ENCODE data around the gene GOLGA8T.
"Not testable (repeated sequence)": the region's sequence is repeated elsewhere in the genome, so short reads cannot be mapped to it uniquely, and the experiment has no call there.

GOLGA8T gene, protein sequence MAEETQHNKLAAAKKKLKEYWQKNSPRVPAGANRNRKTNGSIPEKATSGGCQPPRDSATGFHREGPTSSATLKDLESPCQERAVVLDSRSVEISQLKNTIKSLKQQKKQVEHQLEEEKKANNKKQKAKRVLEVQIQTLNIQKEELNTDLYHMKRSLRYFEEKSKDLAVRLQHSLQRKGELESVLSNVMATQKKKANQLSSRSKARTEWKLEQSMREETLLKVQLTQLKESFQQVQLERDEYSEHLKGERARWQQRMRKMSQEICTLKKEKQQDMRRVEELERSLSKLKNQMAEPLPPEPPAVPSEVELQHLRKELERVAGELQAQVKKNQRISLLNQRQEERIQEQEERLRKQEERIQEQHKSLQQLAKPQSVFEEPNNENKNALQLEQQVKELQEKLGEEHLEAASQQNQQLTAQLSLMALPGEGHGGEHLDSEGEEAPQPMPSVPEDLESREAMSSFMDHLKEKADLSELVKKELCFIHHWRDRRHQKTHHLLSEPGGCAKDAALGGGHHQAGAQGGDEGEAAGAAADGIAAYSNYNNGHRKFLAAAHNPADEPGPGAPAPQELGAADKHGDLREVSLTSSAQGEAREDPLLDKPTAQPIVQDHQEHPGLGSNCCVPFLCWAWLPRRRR

DNA sequence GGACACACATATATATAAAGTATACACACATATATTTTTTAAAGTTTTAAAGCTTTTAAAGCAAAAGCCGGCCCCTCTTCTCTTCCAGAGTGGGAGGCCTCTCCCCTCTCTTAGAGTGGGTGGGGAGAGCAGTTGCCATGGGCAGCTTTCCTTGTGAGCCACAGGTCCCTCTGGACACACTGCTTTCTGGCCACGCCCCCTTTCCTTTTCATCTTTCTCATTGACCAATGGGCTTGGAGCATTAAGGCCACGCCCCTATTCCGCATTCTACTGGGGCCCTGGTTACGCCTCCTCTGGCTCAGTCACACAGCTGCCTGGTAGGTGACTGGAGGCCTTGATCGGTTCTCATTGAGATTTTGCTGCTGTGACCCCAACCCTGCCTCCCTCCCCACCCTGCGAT is at the start of gene GOLGA8T:
GOLGA8T (plus strand) TSS at position 301 of the 400 bp plus-strand sequence; CDS start at position 399, 98 bp downstream.
- DNase-seq, result not testable (repeated sequence)

DNA sequence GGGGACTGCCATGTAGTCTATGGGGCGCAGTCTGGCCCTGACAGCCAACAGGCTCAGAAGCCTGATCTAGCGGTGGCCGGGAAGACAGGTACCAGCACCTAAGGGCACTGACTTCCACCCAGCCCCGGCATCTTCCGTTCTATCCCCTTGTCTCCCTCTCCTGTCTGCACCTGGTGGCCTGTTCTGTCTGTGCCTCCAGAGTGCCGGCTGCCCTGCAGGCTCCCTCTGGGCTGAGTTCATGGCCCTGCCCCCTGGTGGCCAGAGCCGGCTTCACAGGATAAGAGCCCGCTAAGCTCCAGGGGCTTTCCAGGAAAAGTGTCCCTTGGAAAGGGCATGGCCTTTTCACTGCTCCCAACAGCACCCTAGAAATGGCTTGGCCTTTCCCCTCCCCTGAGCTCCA is 37.0 kb upstream of the GOLGA8T start:
- DNase-seq, result not testable (repeated sequence)

DNA sequence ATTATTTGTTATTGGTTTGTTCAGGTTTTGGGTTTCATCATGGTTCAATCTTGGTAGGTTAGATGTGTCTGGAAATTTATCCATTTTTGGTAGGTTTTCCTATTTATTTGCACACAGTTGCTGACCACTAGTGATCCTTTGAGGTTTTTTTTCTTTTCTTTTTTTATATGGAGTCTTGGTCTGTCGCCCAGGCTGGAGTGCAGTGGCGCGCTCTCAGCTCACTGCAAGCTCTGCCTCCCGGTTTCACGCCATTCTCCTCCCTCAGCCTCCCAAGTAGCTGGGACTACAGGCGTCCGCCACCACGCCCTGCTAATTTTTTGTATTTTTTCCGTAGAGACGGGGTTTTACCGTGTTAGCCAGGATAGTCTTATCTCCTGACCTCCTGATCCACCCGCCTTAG is 32.0 kb upstream of the GOLGA8T start:
- DNase-seq, result not testable (repeated sequence)

DNA sequence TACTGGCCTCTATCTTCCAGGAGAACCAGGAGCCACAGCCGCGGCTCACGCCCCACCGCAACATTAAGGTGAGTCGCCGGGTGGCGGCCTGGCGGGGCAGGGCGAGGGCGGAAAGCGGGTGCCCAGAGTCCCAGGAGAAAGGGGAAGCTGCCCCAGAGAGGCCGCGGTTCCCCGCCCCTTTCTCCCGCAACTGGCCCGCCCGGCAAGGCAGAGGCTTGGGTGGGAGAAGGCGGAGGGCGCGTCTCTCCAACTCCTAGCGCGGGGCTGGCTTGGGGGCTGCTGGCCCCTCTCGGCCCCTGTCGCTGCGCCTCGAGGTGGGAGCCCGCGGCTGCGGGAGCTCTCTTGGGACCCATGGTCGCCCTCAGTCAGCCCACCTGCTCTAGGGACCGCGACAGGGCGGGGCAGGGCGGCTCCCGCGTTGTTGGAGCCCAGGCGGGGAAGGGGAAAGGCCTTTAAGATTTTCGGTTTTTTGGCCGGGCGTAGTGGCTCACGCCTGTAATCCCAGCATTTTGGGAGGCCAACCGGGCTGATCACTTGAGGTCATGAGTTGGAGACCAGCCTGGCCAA is 30.8 kb upstream of the GOLGA8T start:
- DNase-seq, result not testable (repeated sequence)

DNA sequence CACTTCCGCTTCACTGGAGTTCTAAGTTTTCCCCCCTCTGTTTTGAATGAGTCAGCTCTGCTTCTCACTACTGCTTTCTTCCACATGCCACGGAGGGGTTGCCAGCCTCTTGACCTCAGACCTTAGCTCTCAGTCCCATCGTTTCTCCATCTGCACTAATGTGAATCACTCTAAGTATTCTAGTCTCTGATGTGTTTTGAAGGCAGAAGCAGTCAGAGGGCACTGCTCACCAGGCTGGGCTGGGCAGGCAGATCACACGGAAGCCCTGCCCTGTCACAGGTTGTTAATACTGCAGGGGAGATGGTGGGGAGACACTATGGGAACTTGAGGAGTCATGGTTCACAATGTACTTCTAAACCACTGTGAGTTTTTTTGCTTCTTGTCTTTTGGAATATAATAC is 24.3 kb upstream of the GOLGA8T start:
- DNase-seq, result not testable (repeated sequence)

DNA sequence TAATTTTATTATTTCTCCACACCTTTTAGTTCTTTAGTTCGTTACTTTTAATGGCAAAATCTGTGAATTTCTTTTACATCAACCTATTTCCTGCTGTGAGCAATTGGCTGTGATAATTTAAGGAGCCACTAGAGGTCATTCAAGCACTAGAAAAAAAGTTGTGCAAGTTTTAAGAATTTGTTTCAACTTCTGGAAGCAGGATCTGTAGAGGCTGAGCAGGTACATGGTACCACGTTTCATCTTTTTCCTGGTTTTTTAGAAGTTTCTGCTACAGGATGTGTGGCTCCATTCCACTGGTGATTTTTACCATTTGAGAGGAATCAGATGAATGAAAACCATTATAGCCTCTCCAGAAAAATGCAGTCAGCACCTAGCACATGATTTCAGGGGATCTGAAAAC is 4.8 kb upstream of the GOLGA8T start:
- not testable (repeated sequence) for DNase-seq

DNA sequence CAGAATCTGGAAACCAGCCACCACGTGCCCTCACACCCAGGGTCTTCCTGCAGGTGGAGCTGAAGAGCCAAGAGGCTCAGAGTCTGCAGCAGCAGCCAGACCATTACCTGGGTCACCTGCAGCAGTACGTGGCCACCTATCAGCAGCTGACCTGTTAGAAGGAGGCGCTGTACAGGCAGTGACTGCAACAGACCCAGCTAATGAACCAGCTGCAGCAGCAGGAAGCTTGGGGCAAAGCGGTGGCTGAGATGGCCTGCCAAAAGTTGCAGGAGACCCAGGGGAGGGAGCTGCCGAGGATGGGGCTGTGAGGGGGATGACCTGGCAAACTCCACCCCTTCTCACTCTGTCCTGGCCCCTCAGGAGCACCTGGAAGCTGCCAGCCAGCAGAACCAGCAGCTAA is 8.4 kb downstream of the GOLGA8T start:
- DNase-seq, result not testable (repeated sequence)

DNA sequence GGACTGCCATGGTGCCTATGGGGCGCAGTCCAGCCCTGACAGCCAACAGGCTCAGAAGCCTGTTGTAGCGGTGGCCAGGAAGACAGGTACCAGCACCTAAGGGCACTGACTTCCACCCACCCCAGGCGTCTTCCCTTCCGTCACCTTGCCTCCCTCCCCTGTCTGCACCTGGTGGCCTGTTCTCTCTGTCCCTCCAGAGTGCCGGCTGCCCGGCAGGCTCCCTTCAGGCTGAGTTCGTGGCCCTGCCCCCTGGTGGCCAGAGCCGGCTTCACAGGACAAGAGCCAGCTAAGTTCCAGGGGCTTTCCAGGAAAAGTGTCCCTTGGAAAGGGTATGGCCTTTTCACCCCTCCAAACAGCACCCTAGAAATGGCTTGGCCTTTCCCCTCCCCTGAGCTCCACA is 15.0 kb downstream of the GOLGA8T start:
- not testable (repeated sequence) for DNase-seq

DNA sequence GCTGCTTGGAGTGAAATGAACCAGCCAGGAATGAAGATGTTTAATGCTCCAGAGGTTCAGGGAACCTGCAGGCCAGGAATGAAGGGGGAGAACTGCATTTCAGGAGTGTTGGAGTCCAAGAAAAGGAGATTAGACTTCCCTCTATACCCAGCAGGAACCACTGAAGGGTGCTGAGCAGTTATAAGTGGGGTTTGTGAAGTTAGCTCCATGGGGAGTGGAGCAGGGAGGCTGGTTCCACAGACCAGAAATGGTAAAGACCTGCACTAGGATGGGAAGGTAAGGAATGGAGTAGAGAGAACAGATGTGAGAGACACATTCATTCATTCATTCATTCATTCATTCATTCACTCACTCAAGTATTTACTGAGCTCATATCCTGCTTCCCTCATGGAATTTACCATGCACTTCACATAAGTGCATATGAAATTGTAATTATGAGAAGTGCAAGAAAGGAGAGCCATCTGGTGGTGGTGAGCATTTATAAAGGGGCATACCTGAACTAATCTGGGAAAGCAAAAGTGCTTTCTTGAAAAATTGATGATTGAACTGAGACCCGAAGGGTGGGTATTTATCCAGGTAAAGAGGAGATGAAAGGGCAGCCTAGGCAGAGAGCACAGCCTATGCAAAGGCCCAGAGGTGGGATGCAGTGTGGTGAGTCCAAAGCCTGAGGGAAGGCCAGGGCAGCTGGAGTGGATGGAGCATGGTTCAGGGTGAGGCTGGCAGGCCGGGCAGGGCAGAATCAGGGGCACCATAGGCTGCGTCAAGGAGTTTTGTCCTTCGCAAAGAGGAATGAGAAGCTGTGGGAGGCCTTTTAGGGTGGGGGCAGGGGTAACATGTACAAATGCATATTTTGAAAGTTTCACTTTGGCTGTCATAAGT is 27.9 kb downstream of the GOLGA8T start:
- not testable (repeated sequence) for DNase-seq

DNA sequence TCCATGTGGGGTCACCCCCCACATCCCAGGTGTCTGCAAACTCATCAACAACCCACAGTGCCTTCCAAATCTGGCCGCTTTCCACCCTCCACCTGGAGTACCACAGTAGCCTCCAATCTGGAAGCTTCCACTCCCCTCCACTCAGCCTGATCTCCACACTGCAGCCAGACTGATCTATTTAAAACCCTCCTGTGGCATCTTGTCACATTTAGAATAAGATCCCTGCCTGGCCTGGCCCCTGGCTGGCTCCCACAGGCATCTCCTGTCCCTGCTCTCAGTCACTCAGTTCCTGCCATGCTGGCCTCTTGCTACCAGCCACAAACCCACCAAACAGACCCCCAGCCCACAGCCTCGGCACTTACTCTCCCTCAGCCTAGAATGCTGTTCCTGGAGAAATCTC is 28.9 kb downstream of the GOLGA8T start:
- DNase-seq, result not testable (repeated sequence)

DNA sequence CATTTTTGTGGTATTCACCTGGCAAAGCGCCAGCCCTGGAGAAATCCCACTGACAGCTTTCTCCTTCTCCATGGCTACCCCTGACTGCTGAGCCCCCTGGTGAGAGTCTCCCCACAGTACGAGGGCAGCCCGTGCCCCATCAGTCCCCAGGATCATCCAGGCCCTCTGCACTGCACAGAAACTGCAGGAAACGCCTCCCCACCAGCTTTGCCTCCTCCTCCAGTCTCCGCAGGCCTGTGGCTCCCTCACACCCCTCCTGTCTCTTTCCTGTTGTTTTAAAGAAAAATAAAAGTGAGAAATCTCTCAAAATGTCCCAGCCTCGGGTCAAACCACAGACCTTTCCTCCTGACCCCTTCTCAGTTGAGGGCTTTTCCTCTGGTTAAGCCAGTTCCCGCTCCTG is 29.4 kb downstream of the GOLGA8T start:
- not testable (repeated sequence) for DNase-seq

DNA sequence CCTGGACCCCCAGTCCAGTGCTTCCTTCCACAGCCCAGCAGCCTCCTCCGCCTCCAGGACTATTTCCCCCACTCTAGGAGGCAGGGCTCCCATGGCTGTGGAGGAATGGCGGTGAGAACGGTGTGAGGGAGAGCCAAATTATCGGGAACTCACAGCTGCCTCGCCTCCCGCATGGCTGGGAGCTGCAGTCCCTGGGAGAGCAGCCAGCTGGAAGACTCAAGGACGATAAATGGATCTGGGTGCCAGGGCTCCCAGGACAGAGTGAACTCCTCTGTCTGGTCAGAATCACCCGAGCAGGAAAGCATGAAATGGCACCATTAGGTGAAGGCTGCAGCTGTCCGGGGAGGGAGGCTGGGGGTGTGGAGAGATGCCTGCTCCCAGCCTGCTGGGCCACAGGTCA is 32.6 kb downstream of the GOLGA8T start:
- DNase-seq, result not testable (repeated sequence)

DNA sequence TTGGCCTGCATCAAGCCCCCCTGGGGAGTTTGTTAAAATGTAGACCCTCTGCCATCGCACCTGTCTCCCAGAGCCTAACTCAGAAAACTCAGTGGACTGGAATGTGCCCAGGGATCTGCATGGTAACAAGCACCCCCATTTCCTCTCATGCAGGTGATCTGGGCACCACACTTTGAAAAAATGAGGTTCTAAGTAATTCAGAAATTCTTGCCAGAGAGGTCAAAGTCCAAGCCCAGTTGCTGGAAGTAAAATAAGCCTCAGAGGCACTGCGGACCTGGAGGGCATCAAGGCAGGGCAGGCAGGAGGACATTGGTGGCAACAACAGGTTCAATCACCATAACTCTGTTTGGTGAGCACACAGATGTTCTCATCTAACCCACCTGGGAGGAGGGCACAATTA is 33.0 kb downstream of the GOLGA8T start:
- DNase-seq, result not testable (repeated sequence)

DNA sequence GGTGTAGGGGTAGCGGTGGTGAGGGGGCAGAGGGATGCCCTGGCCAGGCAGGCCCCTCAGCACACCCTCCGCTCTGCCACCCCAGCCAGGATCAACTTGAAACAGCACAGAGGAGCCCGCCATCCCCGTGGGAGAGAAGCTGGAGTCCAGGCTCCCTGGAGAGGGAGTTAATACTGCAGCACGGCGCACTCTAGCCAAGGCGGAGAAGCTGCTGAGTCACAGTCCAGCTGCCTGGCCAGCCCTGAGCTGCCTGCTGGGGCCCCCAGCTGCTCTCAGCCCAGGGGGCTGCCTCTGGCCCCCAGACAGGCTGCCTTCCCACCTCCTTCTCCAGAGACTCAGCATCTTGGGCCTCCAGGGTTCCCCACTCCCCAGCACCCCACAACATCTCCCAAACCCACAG is 36.6 kb downstream of the GOLGA8T start:
- DNase-seq, result not testable (repeated sequence)

DNA sequence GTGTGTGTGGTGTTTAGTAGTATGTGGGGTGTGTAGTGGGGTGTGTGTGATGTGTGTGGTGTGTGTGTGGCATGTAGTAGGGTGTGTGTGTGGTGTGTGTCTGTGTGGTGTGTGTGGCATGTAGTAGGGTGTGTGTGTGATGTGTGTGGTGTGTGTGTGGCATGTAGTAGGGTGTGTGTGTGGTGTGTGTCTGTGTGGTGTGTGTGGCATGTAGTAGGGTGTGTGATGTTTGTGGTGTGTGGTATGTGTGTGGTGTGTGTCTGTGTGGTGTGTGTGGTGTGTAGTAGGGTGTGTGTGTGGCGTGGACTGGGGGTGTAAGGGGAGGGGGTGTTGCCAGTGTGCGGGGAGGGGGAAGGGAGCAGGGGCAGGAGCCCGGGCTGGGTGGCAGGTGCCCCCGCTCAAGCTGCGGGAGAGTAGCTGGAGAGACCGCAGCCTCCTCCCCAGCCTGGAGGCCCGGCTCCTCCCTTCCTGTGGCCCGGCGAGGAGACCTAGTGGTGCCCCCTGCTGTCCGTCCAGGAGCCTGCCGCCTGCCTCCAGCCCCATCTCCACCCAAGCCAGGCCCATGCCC is 38.3 kb downstream of the GOLGA8T start:
- DNase-seq, result not testable (repeated sequence)

DNA sequence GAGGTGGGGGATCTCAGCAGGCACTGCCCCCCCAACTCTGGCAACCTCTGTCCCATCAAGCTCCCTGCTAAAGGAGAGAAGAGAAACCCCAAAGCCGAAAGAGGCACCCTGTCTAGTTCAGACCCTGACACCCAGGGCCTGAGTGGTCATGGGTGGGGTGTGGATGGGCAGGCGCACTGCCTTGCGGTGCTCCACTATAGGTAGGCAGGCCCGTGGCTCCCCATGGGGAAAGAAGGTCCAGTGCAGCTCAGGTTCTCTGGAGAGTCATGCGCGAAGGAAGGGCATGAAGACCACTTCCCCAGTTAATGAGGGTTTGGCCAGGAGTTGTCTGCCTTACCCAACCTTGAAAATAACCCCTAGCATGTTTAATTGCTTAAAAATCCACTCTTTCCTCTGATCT is 40.4 kb downstream of the GOLGA8T start:
- not testable (repeated sequence) for DNase-seq

DNA sequence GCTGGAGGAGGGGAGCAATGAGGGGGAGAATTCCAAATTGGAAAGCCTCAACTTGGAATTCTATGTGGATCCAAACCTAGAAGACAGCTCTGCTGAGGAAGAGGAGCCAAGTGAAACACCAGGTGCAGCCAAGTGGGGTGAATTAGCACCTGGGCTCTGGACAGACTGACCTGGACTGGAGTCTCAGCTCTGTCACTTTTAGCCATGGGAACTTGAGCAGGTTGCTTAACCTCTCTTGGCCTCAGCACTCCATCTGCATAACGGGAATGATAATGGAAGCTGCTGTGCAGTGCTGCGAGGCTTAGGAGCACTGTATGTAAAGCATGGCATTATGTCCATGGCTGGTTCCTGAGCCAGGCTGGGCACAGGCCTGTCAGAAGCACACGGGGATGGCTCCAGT is 41.8 kb downstream of the GOLGA8T start:
- not testable (repeated sequence) for DNase-seq

DNA sequence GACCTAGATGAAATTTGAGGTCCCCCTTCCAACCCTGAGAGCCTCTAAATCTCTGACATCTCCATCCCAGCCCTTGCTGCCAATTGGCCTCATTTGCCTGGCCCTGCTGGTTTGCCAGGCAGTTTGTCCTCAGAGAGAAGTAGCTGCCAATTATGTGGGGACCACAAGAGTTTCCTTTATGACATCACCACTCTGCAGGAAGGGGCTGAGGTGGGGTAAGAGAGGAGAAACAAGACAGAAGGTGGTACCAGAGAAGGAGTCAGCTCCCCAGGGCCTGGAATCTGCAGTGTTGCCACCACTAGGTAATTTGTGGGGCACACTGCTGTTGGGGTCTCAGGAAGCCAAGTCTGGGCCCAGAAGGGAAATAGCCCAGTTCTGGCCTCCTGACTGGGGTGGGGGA is 45.0 kb downstream of the GOLGA8T start:
- not testable (repeated sequence) for DNase-seq

DNA sequence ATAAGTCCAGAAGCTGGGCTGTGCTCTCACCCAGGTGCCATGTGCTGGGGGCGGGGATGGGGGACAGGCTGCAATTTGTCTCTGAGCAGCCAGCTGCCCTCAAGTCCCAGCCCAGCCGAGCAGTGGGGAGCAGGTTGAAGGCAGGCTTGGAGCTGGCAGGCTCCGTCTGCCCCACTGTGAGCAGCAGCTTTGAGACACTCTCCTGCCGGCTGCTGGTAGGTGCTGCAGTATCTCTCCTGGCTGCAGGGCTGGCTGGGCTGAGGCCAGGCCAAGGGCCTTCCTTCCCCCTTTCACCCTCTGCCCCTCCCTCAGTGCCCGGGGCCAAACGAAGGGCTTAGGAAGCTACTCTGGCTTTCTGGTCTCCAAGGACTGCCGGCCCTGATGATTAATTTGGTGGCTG is 50.6 kb downstream of the GOLGA8T start:
- DNase-seq, result not testable (repeated sequence)

DNA sequence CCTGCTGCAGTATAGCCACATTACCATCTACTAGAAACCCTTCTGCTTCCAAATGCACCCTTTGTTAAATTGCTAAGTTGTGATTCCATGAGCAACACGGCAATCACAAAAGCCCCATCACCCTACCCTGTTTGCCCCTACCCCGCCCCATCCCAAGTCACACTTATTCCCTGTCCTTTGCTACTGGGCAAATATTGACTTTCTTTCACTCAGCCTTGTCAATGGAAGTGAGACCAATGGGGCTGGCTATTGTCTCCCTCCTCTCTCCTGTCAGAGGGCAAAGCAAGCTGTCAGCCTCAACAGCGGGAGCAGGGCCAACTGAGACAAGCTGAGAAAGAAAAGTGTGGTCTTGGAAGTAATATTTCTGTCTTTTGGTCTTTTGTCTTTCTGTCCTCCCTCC is 52.6 kb downstream of the GOLGA8T start:
- DNase-seq, result not testable (repeated sequence)

DNA sequence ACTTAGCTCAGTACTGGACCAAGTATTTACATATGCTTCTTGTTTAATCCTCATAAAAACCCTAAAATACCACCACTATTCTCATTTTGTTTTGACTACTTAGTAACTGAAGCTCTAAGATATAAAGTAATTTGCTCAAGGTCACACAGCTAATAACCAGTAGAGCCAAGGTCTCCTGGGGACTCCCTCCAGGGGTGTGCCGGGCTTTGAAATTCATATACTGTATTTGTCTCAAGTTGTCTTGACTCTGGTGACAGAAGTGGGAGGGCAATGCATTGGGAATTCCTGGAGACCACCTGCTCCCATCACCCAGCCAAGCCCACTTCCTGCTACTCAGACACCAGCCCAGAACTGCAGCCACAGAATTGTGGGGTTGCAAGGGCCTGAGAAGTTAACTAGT is 54.9 kb downstream of the GOLGA8T start:
- not testable (repeated sequence) for DNase-seq

Measured in hypothalamus (tissue), 51 donors.